Measurements from ENCODE around the gene CDC42EP3.

DNA sequence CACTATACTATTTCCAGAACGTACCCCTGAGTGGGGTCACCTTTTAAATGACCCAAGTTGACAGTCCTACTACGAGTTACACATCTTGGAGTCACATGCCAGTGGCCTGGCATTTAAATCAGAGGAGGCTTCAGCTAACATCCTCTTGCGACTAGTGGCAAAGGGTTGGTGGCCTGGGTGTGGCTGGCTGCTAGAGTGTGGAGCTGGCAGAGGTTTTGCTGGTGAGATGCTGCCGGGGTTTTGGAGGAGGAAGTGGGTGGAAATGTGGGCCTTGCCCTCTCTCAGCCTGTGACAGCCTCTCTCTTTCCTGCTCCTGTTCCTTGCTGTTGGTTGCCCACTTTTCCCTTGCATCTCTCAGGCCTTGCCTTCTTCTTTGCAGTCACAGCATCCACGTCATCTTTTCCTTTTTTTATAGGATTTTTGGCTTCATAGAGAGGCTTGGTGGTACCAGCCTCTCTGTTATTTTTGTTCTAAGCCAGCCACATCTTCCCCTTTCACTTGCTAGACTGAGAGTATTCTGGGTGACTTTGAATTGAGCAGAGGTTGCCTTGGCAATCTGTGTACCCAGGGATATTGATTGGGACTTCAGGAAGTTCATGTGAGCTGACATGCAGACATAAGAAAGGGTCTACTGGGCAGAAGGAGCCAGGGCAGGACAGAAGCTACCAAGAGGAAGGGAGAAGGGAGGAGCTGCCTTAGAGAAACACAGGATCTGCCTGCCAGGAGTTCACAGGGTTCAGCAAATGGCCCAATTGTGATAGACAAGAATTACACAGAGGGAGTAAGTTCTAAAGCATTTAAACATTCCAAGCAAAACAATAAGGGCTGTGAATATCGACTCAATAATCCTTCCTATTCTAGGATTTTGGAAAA lies 55.4 kb downstream of the CDC42EP3 start:
- TF ChIP-seq, protein P1, sequence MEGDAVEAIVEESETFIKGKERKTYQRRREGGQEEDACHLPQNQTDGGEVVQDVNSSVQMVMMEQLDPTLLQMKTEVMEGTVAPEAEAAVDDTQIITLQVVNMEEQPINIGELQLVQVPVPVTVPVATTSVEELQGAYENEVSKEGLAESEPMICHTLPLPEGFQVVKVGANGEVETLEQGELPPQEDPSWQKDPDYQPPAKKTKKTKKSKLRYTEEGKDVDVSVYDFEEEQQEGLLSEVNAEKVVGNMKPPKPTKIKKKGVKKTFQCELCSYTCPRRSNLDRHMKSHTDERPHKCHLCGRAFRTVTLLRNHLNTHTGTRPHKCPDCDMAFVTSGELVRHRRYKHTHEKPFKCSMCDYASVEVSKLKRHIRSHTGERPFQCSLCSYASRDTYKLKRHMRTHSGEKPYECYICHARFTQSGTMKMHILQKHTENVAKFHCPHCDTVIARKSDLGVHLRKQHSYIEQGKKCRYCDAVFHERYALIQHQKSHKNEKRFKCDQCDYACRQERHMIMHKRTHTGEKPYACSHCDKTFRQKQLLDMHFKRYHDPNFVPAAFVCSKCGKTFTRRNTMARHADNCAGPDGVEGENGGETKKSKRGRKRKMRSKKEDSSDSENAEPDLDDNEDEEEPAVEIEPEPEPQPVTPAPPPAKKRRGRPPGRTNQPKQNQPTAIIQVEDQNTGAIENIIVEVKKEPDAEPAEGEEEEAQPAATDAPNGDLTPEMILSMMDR (IDR thresholded peaks at IDR 0.05), result no peak
- no peak for TF ChIP-seq POLR2AphosphoS5 (IDR thresholded peaks at IDR 0.05)
- no peak for TF ChIP-seq POLR2A (IDR thresholded peaks at IDR 0.05)
- TF ChIP-seq EP300 (IDR thresholded peaks at IDR 0.05), result no peak
